Dermis blood vessel endothelial cell (primary cell): ENCODE results near the gene SVBP. TPM values are rescaled to one million over a fixed set of nuclear protein-coding genes. Genes with fewer than 3 reads are reported as not detected.

Experiments used
- DNase-seq: peaks from one replicate; pipeline ENCODE4 v3.0.0; 2010
- total RNA-seq: library from RNA; depleted of rRNA; stranded (reverse); fragments of >200 nt; gene quantifications from 2 replicates; pipeline ENCODE4 v1.2.3, GENCODE V29; 2014

SVBP gene
- total RNA-seq, 1 donor from 2014 or later: 23.3 TPM

GRCh38 chr1:42797979-42798378 is 19.2 kb downstream of the SVBP start:
- DNase-seq: no peak

- DNase-seq: no peak
Observed at GRCh38 chr1:42797414-42797813, 19.8 kb downstream of the SVBP start.

- no peak for DNase-seq
Observed at GRCh38 chr1:42793824-42794223, 23.4 kb downstream of the SVBP start.

DNA sequence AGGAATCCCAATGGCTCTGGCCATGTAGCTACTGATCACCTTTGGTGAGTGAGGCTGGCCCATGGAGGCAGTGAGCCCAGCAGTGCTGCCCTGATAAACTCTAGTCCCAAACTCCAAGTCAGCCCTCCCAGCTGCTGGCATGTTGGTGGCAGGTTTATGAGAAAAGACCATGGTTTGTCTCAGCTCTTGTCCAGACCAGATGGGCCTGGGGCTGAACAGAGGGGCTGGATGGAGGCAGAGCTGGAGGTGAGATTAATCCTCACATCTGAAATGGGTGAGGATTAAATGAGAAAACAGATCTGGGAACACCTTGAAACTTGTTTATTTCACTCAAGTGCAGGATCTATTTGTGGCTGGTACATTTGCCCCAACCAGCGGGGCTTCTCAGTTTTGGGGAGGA is 29.2 kb downstream of the SVBP start:
- DNase-seq: no peak

DNA sequence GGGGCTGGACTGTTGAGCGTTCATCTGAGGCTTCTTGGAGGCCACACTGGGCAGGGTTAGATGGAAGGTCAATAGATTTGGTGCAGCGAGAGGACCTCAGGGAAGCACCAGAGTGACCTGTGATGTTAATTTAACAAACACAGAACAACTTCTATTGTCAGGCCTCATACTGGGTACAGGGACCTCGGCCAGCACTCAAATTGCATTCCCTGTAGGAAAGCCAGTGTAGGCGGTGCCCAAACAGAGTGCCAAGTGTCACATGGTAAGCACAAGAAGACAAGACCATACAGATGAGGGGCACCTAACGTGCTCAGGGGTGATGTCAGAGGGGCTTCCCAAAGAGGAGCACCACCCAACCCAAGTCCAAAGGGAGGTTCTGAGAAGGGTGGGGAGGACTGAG is 31.1 kb downstream of the SVBP start:
- DNase-seq: no peak

GRCh38 chr1:42784946-42785693 is 32.1 kb downstream of the SVBP start, which contains the start of gene TMEM269:
Gene TMEM269, plus strand, starts transcription at chr1:42784991. Its CDS starts 4,903 bp downstream, at chr1:42789894.
- DNase-seq: peak; percentile 44

- DNase-seq: no peak
Observed at GRCh38 chr1:42784547-42784945, 32.7 kb downstream of the SVBP start.

GRCh38 chr1:42783092-42783491 is 34.1 kb downstream of the SVBP start:
- no peak for DNase-seq

DNA sequence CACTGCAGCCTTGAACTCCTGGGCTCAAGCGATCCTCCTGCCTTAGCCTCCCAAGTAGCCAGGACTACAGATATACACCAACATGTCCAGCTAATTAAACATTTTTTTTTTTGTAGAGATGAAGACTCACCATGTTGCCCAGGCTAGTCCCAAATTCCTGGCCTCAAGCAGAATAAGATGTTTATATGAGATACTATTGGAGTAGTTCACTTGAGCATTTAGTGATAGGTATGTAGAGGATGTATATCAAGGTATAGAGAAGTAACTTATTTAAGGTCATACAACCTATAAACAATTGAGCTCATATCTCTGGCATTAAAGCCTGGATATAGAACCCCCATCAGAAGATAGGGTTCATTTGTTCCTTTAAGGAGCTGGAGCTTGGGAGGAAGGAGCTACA is 37.0 kb downstream of the SVBP start:
- no peak for DNase-seq

GRCh38 chr1:42779725-42780124 is 37.5 kb downstream of the SVBP start:
- no peak for DNase-seq

DNA sequence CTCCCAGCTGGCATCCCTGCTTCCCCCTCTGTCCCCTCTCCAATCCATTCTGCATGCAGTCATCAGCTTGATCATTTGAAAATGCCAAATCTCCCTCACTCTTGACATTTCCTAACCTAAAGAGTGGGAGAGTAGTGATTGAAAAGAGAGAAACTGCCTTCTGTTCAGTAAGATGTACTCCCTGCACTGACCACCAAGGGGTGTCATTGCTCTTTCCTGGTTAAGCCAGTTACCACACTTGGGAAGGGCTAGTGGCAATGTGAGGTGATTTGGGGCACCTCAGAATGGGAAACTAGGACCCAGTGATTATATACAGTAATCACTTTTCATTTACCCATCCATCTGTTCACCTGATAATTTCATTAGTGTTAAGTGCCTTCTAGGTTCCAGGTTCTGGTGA is 39.3 kb downstream of the SVBP start:
- DNase-seq: peak; percentile 71

DNA sequence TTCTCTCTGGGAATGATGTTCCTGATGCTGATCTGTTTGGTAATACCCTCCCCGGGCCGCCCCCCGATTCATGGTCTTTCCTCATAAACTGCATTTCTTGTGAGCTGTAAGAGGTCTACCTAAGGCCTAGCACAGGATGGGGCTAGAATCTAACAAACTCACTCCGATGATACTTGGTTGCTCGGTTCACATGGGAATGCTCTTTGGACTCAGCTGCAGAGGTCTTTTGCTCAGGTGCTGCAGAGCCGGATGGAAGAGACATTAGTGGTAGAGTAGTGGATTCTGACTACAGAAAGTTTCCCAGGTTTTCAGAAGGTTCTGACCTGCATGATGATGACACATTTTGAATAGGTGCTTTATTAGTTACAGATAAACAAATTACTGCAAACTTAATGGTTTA is 40.7 kb downstream of the SVBP start:
- no peak for DNase-seq

- no peak for DNase-seq
Observed at GRCh38 chr1:42774928-42775526, 42.2 kb downstream of the SVBP start.

DNA sequence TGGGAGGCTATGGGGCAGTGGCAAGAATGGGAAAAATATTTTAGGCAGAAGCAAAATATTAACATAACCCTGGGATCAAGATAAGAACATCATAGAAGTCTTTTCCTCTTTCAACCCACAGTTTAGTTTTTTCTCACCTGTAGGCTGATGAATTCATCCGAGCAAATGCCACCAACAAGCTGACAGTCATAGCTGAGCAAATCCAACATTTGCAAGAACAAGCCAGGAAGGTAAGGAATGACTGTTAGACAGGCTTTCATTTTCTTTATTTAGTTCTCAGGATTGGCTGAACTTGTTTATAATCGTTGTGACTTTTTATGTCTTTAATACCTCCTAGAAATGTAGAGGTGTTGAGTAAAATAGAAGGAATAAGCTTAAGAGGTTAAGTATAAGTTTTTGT is 43.8 kb downstream of the SVBP start:
- DNase-seq: no peak

DNA sequence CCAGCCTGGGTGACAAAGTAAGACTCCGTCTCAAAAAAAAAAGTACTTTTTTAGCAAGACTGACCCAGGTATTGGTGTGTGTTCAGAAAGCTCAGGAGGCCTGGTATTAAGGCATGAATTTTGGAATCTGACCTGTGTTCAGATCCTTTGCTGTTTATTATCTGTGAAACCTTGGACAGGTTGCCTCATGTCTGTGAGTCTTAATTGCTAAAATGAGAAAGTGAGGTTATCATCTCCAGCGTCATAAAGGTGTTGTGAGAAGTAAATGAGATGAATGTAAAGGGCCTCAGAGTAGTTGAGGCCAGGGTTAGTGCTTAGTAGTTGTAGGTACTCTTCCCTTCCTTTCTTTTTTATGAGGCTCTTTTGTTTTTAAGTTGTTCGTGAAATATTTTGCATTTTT is 47.4 kb downstream of the SVBP start:
- DNase-seq: no peak

GRCh38 chr1:42768172-42768571 is 49.0 kb downstream of the SVBP start:
- no peak for DNase-seq

DNA sequence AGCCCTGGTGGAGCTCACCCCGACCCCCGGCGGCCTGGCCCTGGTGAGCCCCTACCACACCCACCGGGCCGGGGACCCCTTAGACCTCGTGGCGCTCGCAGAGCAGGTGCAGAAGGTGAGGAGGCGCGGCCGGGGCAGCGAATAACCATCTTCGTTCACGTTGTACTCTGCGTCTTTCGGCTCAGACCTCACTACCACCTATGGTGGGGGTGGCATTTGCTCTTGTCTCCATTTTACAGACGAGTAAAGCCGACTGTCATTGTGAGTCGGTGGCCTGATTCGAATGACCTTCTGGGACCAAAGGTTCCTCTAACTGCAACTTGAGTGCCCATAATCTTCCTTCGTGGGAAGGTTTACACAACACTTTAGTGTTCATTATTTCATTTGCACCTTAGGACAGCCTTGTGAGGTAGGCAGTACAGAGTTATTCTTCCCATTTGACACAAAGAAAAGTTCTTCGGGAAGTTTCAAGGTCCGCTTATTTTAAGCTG is 49.6 kb downstream of the SVBP start:
- no peak for DNase-seq

GRCh38 chr1:42766741-42767509 is 50.3 kb downstream of the SVBP start, which contains the start of the genes C1orf50 and P3H1:
Gene C1orf50, plus strand, starts transcription at chr1:42767249. Its CDS starts 63 bp downstream, at chr1:42767312.
Gene P3H1, minus strand, starts transcription at chr1:42767028. Its CDS starts 57 bp downstream, at chr1:42766971.
- DNase-seq: peak; percentile 99

DNA sequence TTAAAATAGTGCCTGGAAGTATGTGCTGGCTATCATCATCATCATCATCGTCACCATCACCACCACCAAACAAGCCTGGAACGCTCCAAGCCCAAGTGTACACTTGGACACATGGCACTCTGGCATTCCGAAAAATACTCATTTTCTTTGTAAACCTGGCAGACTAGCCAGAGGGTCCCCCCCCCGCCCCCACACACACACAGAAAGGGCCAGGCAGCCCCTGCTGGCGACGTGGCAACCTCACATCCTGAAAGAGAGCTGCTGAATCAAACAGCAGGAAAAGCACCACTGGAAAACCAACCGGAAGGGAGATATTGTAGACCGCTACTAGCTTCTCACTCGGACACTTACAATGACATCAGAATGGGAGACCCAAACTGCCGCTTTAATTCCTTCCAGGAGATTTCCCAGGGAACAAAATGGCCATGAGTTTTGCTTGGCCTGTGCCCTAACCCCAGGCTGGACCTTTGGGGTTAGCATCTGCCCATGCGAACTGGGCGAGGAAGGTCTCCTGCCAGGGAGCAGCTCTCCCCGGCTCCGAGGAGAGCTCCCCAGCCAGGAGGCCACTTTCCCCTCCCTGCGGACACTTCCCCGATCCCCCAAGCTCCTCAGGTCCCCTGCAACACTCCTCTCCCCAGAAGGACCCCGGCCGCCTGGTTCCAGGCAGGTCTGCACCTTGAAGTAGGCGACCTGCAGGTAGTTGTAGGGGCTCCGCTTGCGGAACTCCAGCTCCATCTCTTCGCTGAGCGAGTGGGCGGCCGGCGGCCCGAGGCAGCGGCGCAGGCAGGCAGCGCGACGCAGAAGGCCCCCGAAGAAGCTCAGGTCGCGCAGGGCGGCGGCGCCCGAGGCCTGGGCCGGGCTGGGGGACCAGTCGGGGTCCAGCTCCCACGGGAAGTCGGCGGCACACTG is 51.1 kb downstream of the SVBP start:
- DNase-seq: peak; percentile 70

GRCh38 chr1:42765269-42765668 is 51.9 kb downstream of the SVBP start:
- peak; percentile 15 for DNase-seq

- DNase-seq: no peak
Observed at GRCh38 chr1:42762269-42762668, 54.9 kb downstream of the SVBP start.

GRCh38 chr1:42761567-42761966 is 55.6 kb downstream of the SVBP start:
- no peak for DNase-seq
